ENCODE results near the gene PKN1. TPM values are rescaled to one million over a fixed set of nuclear protein-coding genes. Genes with fewer than 3 reads are reported as not detected.
A peak's percentile ranks its signal among the peaks of the same experiment; 100 is the strongest.

PKN1 gene
- total and polyA plus RNA-seq, 9 of the 15 experiments (the other 6 are each of a cell fraction or from before 2014, with no cell fraction given) = 0.30 to 228 (median 77.5) TPM

DNA sequence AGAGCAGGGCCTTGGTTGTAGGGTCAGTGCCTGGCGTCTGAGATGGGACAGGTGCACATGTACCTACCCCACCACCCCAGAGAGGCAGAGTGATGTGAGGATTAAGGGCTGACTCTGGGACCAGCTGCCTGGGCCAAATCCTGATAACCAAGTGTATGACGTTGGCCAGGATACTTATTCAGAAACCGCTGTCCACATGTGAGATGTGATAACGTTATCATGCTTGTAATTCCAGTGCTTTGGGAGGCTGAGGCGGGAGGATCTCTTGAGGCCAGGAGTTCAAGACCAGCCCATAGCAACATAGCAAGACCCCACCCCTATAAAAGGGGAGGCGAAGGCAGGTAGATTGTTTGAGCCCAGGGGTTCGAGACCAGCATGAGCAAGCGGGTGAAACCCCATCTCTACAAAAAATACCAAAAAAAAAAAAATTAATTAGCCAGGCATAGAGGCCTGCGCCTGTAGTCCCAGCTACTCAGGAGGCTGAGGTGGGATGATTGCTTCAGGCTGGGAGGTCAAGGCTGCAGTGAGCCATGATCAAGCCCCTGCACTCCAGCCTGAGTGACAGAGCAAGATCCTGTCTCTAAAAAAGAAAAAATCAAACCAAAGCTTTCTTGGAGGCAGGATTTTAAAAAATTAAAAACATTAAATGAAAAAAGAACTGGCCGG, 41.8 kb upstream of the PKN1 start (continued):
- TF ChIP-seq ZBTB11 (CRISPR knock-in tag; IDR thresholded peaks at IDR 0.05) (peak in 1 of 3 experiments; percentile 64; a peak in 2 of 6 replicates), CXXC5 (CRISPR knock-in tag; IDR thresholded peaks at IDR 0.05) (peak; percentile 70), ZNF324 (CRISPR knock-in tag; IDR thresholded peaks at IDR 0.05) (no peak), ATF1 (CRISPR knock-in tag; IDR thresholded peaks at IDR 0.05) (no peak), ATF1 (tag; IDR thresholded peaks at IDR 0.05) (peak; percentile 84), TCF3 (CRISPR knock-in tag; IDR thresholded peaks at IDR 0.05) (peak; percentile 97), WHSC1 (IDR thresholded peaks at IDR 0.05; ENCODE audit: low read length) (no peak), CHD2 (IDR thresholded peaks at IDR 0.05; ENCODE audit: low read depth, low read length) (no peak), ZNF609 (CRISPR knock-in tag; IDR thresholded peaks at IDR 0.05; ENCODE audit: borderline replicate concordance) (0 out of 2 replicates have a peak, but pooled peaks have one; percentile 72), MIER1 (IDR thresholded peaks at IDR 0.05; ENCODE audit: low read depth) (no peak), ILK (tag; IDR thresholded peaks at IDR 0.05; ENCODE audit: borderline replicate concordance, low read depth) (no peak), PML (IDR thresholded peaks at IDR 0.05; ENCODE audit: low read length) (peak; percentile 90), SPI1 (IDR thresholded peaks at IDR 0.05; ENCODE audit: borderline replicate concordance, low read depth, low read length) (no peak), SMAD1 (IDR thresholded peaks at IDR 0.05; ENCODE audit: low read depth, low read length, partially characterized antibody) (no peak), TRIM24 (IDR thresholded peaks at IDR 0.05) (peak; percentile 93), CBX2 (IDR thresholded peaks at IDR 0.05; ENCODE audit: insufficient read depth, low read length, poor library complexity, severe bottlenecking) (no peak), E2F3 (CRISPR knock-in tag; IDR thresholded peaks at IDR 0.05) (no peak), ZBTB7A (IDR thresholded peaks at IDR 0.05; ENCODE audit: borderline replicate concordance, control insufficient read depth, low read depth, low read length) (no peak)
- TF ChIP-seq, protein P1, sequence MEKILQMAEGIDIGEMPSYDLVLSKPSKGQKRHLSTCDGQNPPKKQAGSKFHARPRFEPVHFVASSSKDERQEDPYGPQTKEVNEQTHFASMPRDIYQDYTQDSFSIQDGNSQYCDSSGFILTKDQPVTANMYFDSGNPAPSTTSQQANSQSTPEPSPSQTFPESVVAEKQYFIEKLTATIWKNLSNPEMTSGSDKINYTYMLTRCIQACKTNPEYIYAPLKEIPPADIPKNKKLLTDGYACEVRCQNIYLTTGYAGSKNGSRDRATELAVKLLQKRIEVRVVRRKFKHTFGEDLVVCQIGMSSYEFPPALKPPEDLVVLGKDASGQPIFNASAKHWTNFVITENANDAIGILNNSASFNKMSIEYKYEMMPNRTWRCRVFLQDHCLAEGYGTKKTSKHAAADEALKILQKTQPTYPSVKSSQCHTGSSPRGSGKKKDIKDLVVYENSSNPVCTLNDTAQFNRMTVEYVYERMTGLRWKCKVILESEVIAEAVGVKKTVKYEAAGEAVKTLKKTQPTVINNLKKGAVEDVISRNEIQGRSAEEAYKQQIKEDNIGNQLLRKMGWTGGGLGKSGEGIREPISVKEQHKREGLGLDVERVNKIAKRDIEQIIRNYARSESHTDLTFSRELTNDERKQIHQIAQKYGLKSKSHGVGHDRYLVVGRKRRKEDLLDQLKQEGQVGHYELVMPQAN (IDR thresholded peaks at IDR 0.05; ENCODE audit: borderline replicate concordance) = no peak
